K562 (cell line): ENCODE results near the gene TRAF7. TPM values are rescaled to one million over a fixed set of nuclear protein-coding genes. Genes with fewer than 3 reads are reported as not detected.

ENCODE experiments used
- CBX8 ChIP-seq: fragments of 200-600 bp; sonication (generic); IDR thresholded peaks from 2 replicates; pipeline ENCODE4 v1.6.1; 2012; ENCODE audit warnings: borderline replicate concordance, mixed run types, low read depth, mild to moderate bottlenecking, moderate library complexity, mixed read lengths, low read length, control low read depth, inconsistent platforms; ENCODE audit not compliant: poor library complexity, severe bottlenecking; ENCODE audit errors: extremely low read depth
- ETV6 ChIP-seq, 3 experiments: fragments of 150-350 bp in 1 of 3; sonication (generic) in 1 of 3; formaldehyde crosslinking in 1 of 3; IDR thresholded peaks; 2 replicates each; pipeline versions ENCODE4 v1.6.1 to v1.8.0; 2014 to 2022; ENCODE audit warnings: borderline replicate concordance in 2 of 3, low read depth in 2 of 3, antibody characterized with exemption in 1 of 3, low read length in 1 of 3, mild to moderate bottlenecking in 1 of 3, missing genetic modification reagents in 1 of 3
- HDAC2 ChIP-seq: fragments of 450-650 bp; IDR thresholded peaks from 2 replicates; pipeline ENCODE4 v1.6.1; 2016; ENCODE audit warnings: mild to moderate bottlenecking
- HLTF ChIP-seq: fragments of 450-650 bp; IDR thresholded peaks from 2 replicates; pipeline ENCODE4 v1.6.1; 2016
- HMGXB4 ChIP-seq: sonication (generic); formaldehyde crosslinking; IDR thresholded peaks from 2 replicates; pipeline ENCODE4 v1.8.1; 2023; ENCODE audit warnings: mild to moderate bottlenecking, missing genetic modification reagents
- L3MBTL2 ChIP-seq: fragments of 450-650 bp; IDR thresholded peaks from 2 replicates; pipeline ENCODE4 v1.6.1; 2016; ENCODE audit warnings: mild to moderate bottlenecking, moderate library complexity
- MTA2 ChIP-seq: fragments of 450-650 bp; IDR thresholded peaks from 2 replicates; pipeline ENCODE4 v1.6.1; 2016; ENCODE audit warnings: low read depth
- PRDM10 ChIP-seq: fragments of 450-650 bp; IDR thresholded peaks from 2 replicates; pipeline ENCODE4 v1.6.1; 2018; ENCODE audit not compliant: partially characterized antibody
- TSHZ1 ChIP-seq: fragments of 250-450 bp; sonication (Bioruptor Pico); IDR thresholded peaks from 2 replicates; pipeline ENCODE4 v1.4.0; 2020; ENCODE audit warnings: mild to moderate bottlenecking, moderate library complexity
- ZNF384 ChIP-seq: IDR thresholded peaks from 2 replicates; pipeline ENCODE4 v1.6.1; 2012; ENCODE audit warnings: low read depth, low read length, improper control_type of control experiment
- polyA plus RNA-seq, 8 experiments: library from polyadenylated mRNA; depleted of rRNA in 4 of 8; stranded (reverse) in 5 of 8; unstranded in 3 of 8; fragments of >200 nt; fragmentation: Nextera tagmentation in 2 of 8; fragmentation: Illumina TruSeq in 1 of 8; extraction: Ambion mirVana in 2 of 8; extraction: Trizol in 1 of 8; gene quantifications; 2 replicates each; pipeline versions ENCODE4 v1.2.1 to v1.2.3, GENCODE V29; 2011 to 2014; ENCODE audit warnings: inconsistent platforms in 1 of 8, missing spikeins in 1 of 8
- total RNA-seq, 7 experiments: library from RNA; depleted of rRNA in 6 of 7; stranded (reverse); fragments of >200 nt in 6 of 7; fragmentation: Illumina TruSeq in 2 of 7; extraction: Trizol in 2 of 7; gene quantifications; 2 replicates each; pipeline versions ENCODE4 v1.2.1 to v1.2.3, GENCODE V29; 2011 to 2021; ENCODE audit warnings: low replicate concordance in 1 of 7
- TF ChIP-seq, protein P1 (sequence below): sonication (generic); formaldehyde crosslinking; IDR thresholded peaks from 2 replicates; pipeline ENCODE4 v1.8.0; 2023; ENCODE audit warnings: mild to moderate bottlenecking, missing genetic modification reagents
- TF ChIP-seq, protein P2 (sequence below): fragments of 250-450 bp; sonication (Bioruptor Pico); IDR thresholded peaks from 2 replicates; pipeline ENCODE4 v1.8.0; 2021; ENCODE audit warnings: moderate library complexity, mild to moderate bottlenecking, inconsistent platforms

The TRAF7 gene
- total and polyA plus RNA-seq, 9 of the 15 experiments (the other 6 are each of a cell fraction or from before 2014, with no cell fraction given): 1.1 to 113 (median 41.6) TPM

DNA sequence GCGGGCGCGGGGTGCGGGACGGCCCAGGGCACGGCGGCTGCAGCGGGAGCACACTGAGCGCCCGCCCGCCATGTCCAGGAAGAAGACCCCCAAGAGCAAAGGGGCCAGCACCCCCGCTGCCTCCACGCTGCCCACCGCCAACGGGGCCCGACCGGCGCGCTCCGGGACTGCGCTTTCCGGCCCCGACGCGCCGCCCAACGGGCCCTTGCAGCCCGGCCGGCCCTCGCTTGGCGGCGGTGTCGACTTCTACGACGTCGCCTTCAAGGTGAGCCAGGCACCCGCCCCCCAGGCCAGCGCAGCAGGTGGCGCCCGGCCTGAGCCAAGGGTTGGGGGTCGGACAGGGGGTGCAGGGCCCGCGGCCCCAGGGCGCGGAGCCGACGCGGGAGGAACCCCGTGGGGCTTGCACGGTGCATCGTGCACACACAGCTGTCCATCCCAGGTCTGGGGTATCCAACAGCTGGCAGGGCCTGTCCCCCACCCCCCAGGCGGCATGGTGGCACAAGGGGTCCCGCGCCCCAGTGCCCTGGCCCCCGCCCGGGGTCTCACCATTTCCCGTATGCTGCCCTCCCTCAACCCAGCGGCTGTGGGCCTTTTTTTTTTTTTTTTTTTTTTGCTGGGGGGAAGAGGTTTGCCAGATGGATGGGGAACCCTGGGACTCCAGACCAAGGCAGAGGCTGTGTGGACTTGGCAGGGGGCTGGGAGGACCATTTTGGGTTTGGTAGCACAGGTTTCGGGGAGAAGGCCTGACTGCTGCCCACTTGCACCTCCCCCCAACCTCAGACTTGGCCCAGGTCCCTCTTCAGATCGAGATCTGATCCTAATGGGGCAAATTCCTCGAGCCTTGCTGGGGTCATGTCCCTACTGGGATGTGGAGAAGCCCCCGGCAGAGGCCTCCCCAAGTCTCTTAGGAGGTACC, 6.6 kb upstream of the TRAF7 start (continued):
- TF ChIP-seq HMGXB4 (CRISPR knock-in tag) (no peak), PRDM10 (no peak), HDAC2 (no peak), TSHZ1 (no peak), MTA2 (no peak), ZNF384 (0 out of 2 replicates have a peak, but pooled peaks have one; percentile 10), HLTF (no peak), L3MBTL2 (peak; percentile 77), ETV6 (IDR thresholded peaks at IDR 0.05; ENCODE audit: borderline replicate concordance in 1 of 2, low read depth in 2 of 2, low read length in 1 of 2) (no peak), ETV6 (CRISPR knock-in tag; IDR thresholded peaks at IDR 0.05; ENCODE audit: borderline replicate concordance) (no peak), CBX8 (no peak)
- TF ChIP-seq, protein P1, sequence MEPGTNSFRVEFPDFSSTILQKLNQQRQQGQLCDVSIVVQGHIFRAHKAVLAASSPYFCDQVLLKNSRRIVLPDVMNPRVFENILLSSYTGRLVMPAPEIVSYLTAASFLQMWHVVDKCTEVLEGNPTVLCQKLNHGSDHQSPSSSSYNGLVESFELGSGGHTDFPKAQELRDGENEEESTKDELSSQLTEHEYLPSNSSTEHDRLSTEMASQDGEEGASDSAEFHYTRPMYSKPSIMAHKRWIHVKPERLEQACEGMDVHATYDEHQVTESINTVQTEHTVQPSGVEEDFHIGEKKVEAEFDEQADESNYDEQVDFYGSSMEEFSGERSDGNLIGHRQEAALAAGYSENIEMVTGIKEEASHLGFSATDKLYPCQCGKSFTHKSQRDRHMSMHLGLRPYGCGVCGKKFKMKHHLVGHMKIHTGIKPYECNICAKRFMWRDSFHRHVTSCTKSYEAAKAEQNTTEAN (CRISPR knock-in tag): no peak
- TF ChIP-seq, protein P2, sequence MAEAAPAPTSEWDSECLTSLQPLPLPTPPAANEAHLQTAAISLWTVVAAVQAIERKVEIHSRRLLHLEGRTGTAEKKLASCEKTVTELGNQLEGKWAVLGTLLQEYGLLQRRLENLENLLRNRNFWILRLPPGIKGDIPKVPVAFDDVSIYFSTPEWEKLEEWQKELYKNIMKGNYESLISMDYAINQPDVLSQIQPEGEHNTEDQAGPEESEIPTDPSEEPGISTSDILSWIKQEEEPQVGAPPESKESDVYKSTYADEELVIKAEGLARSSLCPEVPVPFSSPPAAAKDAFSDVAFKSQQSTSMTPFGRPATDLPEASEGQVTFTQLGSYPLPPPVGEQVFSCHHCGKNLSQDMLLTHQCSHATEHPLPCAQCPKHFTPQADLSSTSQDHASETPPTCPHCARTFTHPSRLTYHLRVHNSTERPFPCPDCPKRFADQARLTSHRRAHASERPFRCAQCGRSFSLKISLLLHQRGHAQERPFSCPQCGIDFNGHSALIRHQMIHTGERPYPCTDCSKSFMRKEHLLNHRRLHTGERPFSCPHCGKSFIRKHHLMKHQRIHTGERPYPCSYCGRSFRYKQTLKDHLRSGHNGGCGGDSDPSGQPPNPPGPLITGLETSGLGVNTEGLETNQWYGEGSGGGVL (CRISPR knock-in tag): no peak
